GM21360 (cell line): Measurements from ENCODE around the gene MRPL42.
A peak's percentile ranks its signal among the peaks of the same experiment; 100 is the strongest.
"Not testable (repeated sequence)": the region's sequence is repeated elsewhere in the genome, so short reads cannot be mapped to it uniquely, and the experiment has no call there.

Source experiments
- ATAC-seq: cut with Tn5 transposase; IDR thresholded peaks from one replicate; pipeline ENCODE4 v1.9.1; 2021; ENCODE audit warnings: mild to moderate bottlenecking, moderate library complexity; ENCODE audit not compliant: unreplicated experiment

MRPL42 gene

GRCh38 chr12:93497456-93497855 lies 30.1 kb downstream of the MRPL42 start:
- ATAC-seq, result no peak

GRCh38 chr12:93498813-93499212 lies 31.5 kb downstream of the MRPL42 start:
- ATAC-seq, result not testable (repeated sequence)

DNA sequence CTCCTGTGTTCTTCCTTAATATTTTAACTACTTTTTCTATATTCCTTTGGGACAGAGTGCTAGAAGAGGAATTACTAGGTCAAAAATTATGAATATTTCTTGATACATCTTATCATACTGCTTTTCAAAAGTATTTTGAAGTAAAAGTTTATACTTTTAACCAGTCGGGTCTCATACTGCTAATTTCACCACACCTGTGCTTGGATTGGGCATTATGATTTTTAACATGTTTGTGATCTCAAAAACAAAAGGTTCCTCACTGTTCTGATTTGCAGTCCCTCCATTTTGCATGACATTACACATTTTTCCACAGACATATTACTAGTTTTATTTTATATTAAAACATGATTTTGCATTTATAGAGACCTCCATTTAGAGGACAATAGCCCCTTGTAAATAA lies 32.9 kb downstream of the MRPL42 start:
- ATAC-seq, result no peak

DNA sequence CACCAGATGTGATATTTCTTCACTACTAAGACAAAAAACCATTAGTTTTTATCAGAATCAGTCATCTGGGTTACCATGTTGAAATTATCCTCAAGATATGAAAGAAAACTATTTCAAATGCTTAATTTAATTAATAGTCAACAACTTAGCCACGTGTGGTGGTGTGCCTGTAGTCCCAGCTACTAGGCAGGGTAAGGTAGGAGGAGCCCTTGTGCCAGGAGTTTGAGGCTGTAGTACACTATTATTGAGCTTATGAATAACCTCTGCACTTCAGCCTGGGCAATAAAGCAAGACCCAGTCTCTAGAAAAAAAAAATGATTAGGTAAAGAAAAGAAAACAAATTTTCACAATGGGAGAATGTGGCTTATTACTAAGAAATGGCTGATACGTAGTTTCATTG lies 33.4 kb downstream of the MRPL42 start:
- ATAC-seq, result no peak

GRCh38 chr12:93502802-93503623 lies 35.7 kb downstream of the MRPL42 start:
- no peak for ATAC-seq

DNA sequence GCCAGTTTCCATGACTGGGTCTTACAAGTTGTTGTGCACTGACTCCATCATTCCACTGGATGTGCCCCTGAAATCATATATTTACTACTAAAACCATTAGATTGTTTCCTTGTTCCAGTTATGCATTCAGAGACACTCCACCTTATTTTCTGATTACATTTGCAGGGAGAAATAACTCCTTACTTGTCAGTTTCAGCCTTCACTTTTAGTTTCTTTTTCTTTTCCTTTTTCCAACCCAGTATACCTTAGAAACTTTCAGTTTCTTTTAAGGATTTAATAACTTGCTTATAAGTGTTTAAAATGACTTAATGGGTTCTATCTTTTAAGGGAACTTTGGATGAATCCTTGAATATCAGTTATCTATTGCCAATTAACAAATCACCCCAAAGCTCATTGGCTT lies 39.9 kb downstream of the MRPL42 start:
- ATAC-seq, result no peak

DNA sequence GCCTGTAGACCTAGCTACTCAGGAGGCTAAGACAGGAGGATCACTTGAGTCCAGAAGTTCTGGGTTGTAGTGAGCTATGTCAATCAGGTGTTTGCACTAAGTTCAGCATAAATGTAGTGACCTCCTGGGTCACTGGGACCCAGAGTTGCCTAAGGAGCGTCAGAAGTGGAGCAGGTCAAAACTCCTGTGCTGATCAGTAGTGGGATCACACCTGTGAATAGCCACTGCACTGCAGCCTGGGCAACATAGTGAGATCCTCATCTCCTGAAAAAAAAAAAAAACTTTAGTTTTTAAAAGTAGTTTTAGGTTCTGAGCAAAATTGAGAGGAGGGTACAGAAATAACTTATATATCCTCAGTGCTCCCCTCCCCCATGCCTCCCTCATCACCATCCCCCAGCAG lies 42.2 kb downstream of the MRPL42 start:
- no peak for ATAC-seq

GRCh38 chr12:93514853-93515252 lies 47.5 kb downstream of the MRPL42 start:
- ATAC-seq, result no peak

- no peak for ATAC-seq
Observed at GRCh38 chr12:93518725-93519124, 51.4 kb downstream of the MRPL42 start.

- no peak for ATAC-seq
Observed at GRCh38 chr12:93519859-93520258, 52.5 kb downstream of the MRPL42 start.

DNA sequence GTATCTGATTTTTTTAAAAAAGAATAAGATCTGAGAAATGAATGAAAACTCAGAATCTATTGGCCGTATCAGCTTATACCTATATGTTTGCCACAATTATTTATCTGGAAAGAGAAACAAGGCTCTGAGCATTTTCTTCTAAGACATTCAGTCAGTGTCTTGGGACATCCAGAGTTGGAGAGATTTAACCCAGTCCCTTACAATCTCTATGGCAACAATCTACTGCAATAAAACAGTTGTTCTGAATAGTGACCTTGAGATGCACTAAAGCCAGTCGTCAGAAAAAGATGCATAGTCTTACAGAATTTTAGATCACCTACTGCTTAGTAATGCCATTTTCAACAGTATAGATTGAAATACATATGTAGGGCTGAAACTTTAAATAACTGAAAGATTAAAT lies 53.1 kb downstream of the MRPL42 start:
- no peak for ATAC-seq

- no peak for ATAC-seq
Observed at GRCh38 chr12:93521225-93522080, 54.1 kb downstream of the MRPL42 start.

DNA sequence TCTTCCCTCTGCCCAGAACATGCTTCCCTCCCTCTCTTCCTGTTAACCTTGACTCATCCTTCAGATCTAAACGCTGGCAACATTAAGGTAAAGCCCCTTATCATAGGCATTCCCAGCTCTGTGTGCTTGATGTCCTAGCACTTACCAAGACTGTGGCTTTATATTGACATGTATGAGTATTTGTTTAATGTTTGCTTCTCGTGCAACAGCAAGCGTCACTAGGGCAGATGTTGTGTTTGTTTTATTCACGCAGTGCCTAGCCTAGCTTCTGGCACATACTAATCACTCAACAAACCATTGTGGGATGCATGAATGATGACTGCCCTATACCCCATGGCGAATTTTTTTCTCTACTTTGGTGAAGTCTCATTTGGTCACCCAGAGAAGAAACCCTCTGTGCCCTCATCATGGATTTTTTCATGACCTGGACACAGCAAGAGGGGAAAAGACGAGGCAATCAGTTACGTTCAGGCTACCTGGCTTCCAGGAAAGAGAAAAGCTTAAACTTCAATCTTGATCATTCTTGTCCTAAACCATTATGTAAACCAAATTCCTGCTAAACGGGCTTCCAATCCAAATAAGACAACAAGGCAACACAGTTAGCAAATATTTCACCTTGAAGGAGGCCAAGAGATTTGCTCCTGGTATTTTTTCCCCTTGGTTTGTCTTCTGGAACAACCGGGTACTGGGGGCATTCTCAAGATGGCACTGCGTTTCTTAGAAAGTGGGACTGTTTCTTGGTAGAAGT lies 57.2 kb downstream of the MRPL42 start:
- ATAC-seq, result no peak

- ATAC-seq, result no peak
Observed at GRCh38 chr12:93526786-93527428, 59.6 kb downstream of the MRPL42 start.

GRCh38 chr12:93530358-93530757 lies 63.0 kb downstream of the MRPL42 start:
- no peak for ATAC-seq

GRCh38 chr12:93533310-93533709 lies 66.0 kb downstream of the MRPL42 start:
- no peak for ATAC-seq

DNA sequence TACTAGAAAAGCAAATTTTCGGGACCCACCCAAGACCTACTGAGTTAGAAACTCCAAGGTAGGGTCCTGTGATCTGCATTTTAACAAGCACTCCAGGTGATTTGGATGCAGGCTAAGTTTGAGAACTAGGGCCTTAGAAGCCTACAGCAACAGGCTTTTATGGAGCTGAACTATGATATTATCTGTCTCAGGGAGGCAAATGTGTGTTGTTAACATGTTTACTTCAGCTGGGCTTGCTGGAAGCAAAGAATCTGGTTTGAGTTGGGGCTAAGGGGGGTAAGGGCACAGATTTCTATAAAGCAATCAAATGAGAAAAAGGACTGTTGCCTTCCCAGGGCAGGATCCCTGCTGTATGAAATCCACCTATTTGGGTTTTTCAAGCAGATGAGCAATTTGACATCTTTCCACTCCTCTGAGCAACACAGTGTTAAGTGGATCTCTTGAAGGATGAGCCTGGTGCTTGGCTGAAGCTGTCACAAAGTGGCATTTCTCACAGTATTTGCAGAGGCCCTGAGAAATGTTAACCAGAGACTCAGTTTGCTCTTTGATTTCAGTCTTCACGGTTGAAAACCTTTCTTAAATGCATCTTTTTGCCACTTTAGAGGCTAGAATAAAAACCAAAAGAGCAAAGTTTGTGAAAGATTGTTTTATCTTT lies 68.9 kb downstream of the MRPL42 start:
- peak; percentile 33 for ATAC-seq

- peak; percentile 76 for ATAC-seq
Observed at GRCh38 chr12:93536766-93537488, 69.6 kb downstream of the MRPL42 start.

- no peak for ATAC-seq
Observed at GRCh38 chr12:93537769-93538168, 70.5 kb downstream of the MRPL42 start.

DNA sequence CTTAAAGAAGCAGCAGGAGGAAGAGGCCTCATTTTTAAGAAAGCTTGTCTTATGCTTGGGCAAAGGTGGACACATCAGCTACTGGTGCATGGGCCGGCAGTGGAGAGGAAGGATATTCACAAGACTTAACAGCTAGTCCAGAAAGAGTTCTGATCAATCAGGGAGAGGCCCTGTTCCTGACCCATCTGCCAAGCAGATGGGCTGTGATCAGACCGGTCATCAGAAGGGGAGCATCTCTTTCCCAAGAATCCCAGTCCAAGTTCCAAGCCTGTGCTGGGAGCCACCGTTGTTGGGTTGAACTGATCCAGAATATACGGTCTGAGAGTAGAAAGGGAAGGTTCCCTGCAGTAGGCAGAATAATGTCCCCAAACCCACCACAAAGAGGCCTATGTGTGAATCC lies 72.5 kb downstream of the MRPL42 start:
- no peak for ATAC-seq
